NOMO-1 (cell line): Measurements from ENCODE around the gene PAK1IP1.
A peak's percentile ranks its signal among the peaks of the same experiment; 100 is the strongest.
"Not testable (repeated sequence)": the region's sequence is repeated elsewhere in the genome, so short reads cannot be mapped to it uniquely, and the experiment has no call there.

Experiments
- DNase-seq, 2 experiments: peaks; one replicate each; lab custom pipeline; 2025; ENCODE audit not compliant: unreplicated experiment in 2 of 2; lab: John Stamatoyannopoulos, UW

Gene PAK1IP1

DNA sequence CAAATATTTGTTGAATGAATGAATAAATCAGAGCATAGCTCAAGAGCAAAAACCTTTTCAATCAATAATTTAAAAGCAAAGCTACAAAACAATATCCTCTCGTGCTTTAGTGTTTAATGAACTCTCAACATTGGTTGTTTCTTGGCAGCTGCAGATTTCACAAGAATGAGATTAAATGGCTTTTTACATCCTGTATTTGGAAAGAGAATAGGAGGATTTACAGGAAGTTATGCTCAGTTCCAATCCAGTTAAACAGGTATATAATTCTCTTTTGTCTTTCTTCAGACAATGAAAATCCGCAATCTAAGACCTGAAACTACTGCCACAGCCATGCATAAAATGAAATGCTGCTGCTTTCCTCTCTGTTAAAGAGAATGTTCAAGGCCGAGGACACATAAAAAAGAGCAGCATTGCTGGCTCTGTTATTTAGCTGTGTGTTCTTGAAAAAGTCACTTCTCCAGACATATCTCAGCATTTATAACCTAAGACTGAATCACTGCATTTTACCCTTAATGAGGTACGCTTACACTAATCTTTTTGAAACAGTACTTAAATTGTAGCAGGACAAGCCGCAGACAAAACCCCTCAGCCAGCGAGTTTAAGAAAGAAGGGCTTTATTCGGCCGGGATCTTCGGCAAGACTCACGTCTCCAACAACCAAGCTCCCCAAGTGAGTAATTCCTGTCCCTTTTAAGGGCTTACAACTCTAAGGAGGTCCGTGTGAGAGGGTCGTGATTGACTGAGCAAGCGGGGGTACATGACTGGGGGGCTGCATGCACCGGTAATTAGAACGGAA is 3.9 kb upstream of the PAK1IP1 start:
- peak; percentile 24 to 73 for DNase-seq

DNA sequence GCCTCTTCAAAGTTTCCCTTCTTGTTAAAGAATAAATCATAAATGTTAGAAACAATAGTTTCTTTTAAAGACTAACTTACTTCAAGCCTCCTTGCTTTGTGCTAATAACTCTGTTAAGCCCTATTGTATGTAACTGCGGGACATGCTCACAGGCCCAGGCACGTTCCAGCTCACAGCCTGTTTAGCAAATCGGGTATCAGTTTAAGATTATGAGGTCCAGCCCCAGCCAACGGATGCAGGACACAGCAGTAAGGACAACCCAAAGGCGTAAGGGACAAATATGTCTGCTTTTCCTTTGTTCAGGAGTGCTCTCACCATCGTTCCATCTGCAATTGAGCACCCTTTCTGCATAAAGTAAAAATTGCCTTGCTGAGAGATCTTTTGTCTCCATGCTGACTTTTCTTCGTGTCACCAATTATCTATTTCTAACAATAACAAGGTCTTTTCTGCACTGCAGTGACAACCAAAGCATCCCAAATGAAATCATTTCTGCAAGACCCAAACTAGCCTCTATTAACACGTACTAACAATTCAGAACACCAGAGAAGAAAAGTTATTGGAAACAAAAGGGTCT is 1.7 kb upstream of the PAK1IP1 start:
- DNase-seq, result no peak

DNA sequence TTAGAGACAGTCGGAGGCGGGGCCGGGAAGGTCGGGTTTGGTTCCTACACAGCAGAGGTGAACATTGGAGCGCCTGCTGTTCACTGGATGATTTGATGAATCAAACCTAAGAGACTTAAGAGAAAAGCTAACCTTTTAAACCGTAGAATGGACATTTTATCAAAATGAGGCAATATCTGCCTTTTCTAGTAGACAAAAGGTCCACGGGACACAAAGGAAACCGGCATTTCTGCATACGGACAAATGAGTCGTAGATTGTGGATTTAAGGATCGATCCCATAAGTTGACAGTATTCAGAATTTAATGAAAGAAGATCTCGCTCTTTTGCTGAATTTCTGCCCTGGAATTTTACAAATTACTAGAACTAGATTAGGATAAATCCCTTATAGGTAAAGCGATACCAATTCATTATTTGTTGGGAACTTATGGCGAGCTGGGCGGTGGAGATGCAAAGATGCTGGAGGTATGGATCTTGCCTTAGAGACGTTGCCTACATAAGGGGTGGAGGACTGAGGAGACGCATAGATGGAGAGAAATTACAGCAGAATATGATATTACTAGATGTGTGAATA is 400 bp downstream of the PAK1IP1 start:
- DNase-seq, result no peak

DNA sequence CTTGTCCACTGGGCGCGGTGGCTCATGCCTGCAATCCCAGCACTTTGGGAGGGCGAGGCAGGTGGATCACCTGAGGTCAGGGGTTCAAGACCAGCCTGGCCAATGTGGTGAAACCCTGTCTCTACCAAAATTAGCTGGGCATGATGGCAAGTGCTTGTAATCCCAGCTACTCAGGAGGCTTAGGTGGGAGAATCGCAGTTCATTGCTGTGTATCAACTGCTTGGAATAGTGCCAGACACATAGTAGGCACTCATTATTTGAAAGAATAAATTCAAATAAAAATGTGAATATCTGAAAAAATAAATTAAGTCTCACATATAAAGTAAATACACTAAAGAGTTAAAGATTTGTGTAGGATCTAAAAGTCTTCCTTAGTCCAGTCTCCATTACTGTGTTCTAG is 1.9 kb downstream of the PAK1IP1 start:
- no peak for DNase-seq

DNA sequence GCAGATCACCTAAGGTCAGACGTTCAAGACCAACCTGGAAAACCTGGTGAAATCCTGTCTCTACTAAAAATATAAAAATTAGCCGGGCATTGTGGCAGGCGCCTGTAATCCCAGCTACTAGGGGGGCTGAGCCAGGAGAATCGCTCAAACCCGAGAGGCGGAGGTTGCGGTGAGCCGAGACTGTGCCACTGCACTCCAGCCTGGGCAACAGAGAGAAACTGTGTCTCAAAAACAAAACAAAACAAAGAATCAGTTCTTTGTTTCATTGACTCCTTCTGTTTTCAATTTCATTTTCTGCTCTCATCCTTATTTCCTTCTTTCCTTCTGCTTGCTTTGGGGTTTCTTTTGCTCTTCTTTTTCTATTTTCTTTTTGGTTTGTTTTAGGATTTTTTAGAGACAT is 19.2 kb downstream of the PAK1IP1 start:
- no peak for DNase-seq

DNA sequence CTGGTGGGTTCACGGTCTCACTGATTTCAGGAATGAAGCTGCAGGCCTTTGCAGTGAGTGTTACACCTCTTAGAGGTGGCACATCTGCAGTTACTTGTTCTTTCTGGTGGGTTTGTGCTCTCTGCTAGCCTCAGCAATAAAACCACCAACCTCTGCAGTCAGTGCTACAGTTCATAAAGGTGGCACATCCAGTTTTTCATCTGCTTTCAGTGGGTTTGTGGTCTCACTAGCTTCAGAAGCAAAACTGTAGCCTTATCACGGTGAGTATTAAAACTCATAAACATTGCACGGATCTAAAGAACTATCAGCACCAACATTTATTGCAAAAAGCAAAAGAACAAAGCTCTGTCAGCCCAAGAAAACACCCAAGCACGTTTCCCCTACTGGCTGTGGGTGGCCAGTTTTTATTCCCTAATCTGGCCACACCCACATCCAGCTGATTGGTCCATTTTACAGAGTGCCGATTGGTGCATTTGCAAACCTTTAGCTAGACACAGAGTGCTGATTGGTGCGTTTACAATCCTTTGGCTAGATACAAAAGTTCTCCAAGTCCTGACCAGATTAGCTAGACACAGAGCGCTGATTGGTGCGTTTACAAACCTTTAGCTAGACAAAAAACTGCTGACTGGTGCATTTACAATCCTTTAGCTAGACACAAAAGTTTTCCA is 24.7 kb downstream of the PAK1IP1 start:
- DNase-seq, result no peak

DNA sequence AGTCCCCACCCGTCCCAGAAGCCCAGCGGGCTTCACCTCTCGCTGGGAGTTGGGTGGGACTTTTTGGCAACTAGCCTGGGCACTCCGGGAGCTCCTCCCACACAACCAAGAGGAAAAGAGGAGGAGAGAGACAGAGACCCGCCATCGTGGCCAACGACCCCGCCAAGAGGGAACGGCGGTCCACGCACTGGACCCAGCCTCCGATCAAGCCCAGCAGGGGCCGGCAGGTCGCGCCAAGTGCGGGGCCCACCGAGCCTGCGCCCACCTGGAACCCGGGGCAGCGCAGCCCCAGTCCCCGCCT is 25.1 kb downstream of the PAK1IP1 start:
- DNase-seq, result no peak

DNA sequence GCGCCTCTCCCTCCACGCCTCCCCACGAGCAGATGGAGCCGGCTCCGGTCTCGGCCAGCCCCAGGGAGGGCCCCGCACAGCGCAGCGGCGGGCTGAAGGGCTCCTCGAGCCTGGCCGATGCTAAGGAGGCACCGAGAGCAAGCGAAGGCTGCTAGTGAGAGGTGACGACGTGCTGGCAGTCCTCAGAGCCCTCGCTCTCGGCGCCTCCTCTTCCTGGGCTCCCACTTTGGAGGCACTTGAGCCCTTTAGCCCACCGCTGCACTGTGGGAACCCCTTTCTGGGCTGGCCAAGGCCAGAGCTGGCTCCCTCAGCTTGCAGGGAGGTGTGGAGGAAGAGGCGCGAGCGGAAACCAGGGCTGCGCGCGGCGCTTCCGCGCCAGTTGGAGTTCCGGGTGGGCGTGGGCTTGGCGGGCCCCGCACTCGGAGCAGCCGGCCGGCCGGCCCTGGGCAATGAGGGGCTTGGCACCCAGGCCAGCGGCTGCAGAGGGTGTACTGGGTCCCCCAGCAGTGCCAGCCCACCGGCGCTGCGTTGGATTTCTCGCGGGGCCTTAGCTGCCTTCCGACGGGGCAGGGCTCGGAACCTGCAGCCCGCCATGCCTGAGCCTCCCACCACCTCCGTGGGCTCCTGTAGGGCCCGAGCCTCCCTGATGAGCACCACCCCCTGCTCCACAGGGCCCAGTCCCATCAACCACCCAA is 25.6 kb downstream of the PAK1IP1 start:
- DNase-seq, result no peak

DNA sequence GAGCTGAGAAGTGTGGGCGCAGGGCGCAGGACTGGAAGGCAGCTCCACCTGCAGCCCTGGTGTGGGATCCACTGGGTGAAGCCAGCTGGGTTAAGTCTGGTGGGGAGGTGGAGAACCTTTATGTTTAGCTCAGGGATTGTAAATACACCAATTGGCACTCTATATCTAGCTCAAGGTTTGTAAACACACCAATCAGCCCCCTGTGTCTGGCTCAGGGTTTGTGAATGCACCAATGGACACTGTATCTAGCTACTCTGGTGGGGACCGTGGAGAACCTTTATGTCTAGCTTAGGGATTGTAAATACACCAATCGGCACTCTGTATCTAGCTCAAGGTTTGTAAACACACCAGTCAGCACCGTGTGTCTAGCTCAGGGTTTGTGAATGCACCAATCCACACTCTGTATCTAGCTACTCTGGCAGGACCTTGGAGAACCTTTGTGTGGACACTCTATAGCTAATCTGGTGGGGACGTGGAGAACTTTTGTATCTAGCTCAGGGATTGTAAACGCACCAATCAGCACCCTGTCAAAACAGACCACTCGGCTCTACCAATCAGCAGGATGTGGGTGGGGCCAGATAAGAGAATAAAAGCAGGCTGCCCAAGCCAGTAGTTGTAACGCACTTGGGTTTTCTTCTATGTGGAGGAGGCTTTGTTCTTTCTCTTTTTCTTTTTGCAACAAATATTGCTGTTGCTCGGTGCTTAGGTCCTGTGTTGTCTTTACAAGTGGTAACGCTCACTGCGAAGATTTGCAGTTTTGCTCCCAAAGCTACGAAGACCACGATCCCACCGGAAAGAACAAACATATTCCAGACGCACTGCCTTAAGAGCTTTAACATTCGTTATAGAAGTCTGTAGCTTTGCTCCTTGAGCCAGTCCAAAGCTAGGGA is 26.4 kb downstream of the PAK1IP1 start:
- DNase-seq, result not testable (repeated sequence)

DNA sequence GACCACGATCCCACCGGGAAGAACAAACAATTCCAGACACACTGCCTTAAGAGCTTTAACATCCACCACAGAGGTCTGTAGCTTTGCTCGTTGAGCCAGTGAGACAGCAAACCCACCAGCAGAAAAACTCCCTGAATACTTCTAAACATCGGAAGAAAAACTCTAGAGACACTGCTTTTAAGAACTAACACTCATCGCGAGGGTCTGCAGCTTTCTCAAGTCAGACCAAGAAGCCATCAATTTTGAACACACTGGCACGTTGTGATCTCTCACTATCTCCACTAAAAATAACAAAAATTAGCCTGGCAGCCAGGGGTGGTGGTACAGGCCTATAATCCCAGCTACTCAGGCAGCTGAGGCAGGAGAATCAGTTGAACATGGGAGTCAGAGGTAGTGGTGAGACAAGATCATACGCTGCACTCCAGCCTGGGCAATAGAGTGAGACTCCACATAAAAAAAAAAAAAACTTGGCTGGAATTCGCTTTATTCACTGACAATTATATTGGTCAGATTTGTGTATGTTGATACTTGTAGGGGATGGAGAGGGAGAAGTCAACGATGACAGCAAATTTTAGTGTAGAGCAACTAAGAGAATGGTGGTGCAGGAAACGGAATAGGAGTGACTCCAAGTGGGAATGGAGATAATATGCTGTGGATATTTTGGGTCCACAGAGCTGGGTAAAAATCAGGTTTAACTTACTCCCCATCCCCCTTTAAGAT is 27.2 kb downstream of the PAK1IP1 start:
- DNase-seq, result no peak

DNA sequence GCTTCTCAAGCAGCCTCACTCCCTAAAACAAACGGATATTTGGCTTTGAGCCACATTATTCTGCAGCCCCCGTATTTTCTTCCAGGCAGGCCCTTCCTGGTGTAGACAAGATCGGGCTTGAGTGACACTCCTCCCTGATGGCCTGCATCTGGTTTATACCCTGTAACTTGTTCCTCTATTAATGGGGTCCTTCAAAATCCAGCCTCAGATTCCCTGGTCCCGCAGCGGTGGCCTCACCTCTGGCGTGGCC is 27.7 kb downstream of the PAK1IP1 start:
- DNase-seq, result no peak

DNA sequence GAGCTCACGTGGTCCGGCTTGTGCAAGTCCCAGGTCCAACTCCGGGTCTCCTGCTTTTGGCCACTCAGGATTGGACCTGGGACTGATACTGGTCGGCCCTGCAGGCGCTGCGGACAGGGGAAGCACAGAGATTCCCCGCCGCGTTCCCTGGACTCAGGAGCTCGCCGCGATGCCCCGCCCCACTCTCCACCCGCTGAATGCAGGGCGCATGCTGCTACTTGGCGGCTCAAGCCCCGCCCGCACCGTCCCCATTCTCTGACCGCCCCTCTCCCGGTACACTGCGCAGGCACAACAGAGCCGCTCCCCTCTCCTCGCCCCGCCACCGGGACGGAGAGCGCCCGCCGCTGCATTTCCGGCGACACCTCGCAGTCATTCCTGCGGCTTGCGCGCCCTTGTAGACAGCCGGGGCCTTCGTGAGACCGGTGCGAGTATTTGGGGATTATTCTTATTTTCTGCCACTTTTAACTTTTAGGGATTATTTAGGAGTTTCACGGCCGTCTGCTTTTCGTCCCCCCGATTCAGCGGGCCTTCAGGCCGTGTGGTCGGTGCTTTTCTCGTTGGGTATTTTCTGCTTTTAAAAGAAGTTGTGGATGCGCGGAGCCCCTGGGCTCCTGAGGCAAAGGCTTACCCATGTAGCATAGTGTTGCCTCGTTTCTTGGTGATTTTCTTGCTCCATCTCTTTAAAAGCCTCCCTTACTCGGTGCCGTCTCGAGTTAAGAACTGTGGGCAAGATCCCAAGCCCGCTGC is 28.2 kb downstream of the PAK1IP1 start, which contains the start of gene TMEM14C:
TMEM14C (plus strand) TSS at position 251 of the 747 bp plus-strand sequence. CDS start 1,544 bp downstream, outside the sequence.
- DNase-seq, result peak; percentile 93 to 94

DNA sequence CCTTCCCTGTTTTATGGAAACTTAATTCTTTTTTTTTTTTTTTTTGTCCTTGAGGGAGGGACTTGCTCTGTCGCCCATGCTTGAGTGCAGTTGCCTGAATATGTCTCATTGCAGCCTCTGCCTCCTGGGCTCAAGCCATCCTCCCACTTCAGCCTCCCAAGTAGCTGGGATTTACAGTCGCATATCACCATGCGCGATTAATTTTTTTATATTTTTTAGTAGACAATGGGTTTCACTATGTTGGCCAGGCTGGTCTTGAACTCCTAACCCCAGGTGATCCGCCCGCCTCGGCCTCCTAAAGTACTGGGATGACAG is 28.8 kb downstream of the PAK1IP1 start:
- DNase-seq, result no peak

DNA sequence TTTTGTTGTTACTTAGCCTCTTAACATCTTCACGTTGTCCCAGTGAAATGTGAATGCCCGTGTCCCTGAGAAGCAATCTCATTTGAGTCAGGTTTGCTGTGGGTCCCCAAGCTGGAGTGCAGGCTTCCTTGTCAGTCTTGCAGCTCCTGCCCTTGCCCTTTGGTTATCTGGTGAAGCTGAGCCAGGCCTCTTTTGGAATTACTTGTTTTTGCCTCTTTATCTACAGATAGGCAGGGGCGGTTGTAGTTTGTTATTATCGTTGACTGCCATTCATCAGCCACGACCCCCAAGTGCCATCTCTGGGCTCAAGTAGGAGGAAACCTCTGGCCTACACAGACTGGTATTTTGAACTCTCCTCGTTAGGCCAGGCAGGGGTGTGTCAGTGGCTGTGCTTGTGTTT is 30.3 kb downstream of the PAK1IP1 start:
- no peak for DNase-seq

DNA sequence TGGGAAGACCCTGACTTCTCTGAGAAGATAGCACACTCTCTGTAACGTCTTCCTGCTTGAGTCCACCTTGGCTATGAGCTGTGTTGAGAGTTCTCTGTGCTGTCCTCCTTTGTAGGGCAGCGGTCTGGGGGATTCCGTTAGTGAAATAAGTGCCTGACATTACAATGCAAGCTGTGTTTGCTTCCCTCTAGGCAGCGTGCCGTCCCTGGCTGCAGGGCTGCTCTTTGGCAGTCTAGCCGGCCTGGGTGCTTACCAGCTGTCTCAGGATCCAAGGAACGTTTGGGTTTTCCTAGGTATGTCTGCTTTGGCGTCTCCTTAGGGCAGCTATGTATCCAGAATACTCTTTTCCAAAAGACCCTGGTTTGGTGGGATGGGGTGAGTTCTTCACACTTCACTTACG is 30.9 kb downstream of the PAK1IP1 start:
- no peak for DNase-seq

DNA sequence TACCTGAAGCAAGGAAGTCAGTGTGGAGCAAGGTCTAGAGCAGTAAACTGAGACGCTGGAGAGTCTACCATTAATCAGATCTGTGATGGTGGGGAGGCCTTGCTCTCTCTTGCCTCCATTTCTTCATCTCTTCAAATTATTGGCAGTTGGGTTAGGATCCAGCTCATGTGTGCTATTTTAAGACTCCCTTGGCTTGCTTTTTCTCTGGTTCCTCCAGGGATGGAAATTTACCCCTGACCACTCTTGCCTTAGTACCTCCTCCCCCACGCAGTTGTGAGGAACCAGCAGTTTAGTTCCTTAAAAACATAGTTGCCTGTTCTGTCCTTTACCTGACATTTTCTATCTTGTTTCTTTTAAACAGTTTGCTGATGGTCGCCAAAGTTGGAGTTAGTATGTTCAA is 35.5 kb downstream of the PAK1IP1 start:
- peak; percentile 23 to 43 for DNase-seq

DNA sequence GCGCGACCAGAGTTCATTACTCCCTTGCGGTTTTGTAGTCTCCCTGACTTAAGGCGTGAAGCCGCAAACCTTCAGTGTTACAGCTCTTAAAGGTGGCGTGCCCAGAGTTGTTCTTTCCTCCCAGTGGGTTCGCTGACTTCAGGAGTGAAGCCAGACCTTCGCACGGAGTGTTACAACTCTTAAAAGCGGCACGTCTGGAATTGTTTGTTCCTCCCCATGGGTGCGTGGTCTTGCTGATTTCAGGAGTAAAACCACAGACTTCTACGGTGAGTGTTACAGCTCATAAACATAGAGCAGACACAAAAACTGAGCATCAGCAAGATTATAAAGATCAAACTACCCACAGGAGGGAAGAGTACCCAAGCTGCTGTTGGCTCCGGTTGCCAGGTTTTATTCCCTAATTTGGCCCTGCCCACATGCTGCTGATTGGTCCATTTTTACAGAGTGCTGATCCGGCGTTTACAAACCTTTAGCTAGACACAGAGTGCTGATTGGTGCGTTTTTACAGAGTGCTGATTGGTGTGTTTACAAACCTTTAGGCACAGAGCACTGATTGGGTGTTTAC is 38.5 kb downstream of the PAK1IP1 start:
- no peak for DNase-seq

DNA sequence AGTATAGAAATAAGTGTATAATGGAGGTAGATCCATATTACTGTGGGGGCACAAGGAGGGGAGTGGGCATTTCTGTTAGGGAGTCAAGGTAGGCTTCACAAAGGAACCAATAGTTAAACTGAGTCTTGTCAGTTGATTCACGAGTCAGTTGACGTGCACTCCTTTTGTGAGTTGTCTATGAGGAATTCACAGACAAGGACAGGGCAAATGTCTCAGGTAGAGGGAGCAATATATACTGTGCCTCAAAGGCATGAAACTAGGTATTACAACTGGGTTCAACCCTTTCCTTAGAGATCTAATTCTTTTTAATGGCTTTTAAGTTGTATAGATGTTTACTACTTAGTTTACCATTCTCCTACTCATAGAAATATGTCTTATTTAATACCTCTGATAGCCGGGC is 39.1 kb downstream of the PAK1IP1 start:
- DNase-seq, result no peak

DNA sequence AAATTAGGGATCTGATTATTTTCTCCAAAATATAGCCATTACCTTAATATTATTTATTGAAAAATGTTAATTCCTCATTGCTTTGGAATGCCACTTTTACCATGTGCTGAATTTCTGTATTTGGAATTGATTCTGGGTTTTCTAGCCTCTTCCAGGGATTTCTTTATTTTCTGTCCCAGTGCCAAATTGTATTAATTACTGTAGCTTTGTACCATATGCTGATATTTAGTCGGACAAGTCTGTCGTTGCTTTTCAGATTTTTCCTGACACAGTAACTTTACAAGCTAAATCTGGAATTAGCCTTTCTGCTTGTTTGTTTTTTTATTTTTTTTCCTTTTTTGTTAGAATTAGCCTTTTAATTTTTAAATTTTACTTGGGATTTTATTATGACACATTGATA is 42.0 kb downstream of the PAK1IP1 start:
- no peak for DNase-seq
